ENCODE results near the gene MACIR. TPM values are rescaled to one million over a fixed set of nuclear protein-coding genes. Genes with fewer than 3 reads are reported as not detected.

MACIR gene
- total RNA-seq, 1 experiment from 2014 or later = 23.4 TPM

GRCh38 chr5:103255691-103256090, 2.9 kb upstream of the MACIR start:
- intact Hi-C loops (cut with micrococcal nuclease; ENCODE audit: unreplicated experiment) = no loop called here
- Histone ChIP-seq H3K4me3 (ENCODE audit: low read depth, low read length, poor library complexity, severe bottlenecking) (no peak overlapping the region), H3K9me3 (ENCODE audit: low read depth, low read length, poor library complexity, severe bottlenecking) (no peaks in the 10 kb centered on the region), H3K36me3 (ENCODE audit: insufficient read depth, low read length, poor library complexity, severe bottlenecking) (no peaks in the 10 kb centered on the region), H3K27ac (ENCODE audit: low read depth, low read length, poor library complexity, severe bottlenecking) (no peak overlapping the region), H3K27me3 (replicated peaks; ENCODE audit: insufficient read depth, low read depth, low read length, poor library complexity) (no peaks in the 10 kb centered on the region), H3K4me1 (ENCODE audit: insufficient read depth, low read length, poor library complexity, severe bottlenecking) (peaks cover 13% of the 10 kb centered on the region)
- CTCF ChIA-PET = interaction anchor here (1.6 kb wide), 1 partner anchor 23 kb away, joined by 4 read pairs; no protein-coding TSS in a partner anchor
- BruUV-seq (replicated peaks) = no TSS peak
- no peak for DNase-seq (ENCODE audit: low spot score)
- TF ChIP-seq EZH2 (IDR thresholded peaks at IDR 0.05; ENCODE audit: borderline replicate concordance, low read depth, low read length, poor library complexity, severe bottlenecking) (no peak), CTCF (conservative IDR thresholded peaks at IDR 0.05; ENCODE audit: low read depth, low read length) (no peak)
- POLR2A ChIA-PET (ENCODE audit: low non-redundant PET) = no interaction called here

DNA sequence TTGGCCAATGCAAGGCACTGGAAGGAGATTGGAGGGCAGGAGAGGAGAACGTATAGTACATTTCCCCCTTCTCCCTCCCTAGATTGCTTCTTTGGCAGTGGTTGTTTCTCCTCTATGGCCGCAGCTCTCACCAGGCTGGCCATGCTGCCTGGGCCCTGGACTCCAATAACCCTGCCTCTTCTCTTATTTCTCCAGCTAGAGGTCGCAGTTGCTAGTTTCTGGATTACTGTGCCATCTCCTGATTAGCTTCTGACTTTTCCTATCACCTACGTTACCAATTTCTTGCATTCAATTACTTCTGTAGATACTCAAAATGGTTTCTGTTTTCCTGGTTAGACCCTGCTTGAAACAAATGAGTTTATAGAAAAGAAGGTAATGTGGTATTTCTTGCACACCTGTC, 2.4 kb upstream of the MACIR start:
- Histone ChIP-seq H3K27me3 (replicated peaks; ENCODE audit: insufficient read depth, low read depth, low read length, poor library complexity) (no peaks in the 10 kb centered on the region), H3K9me3 (ENCODE audit: low read depth, low read length, poor library complexity, severe bottlenecking) (no peaks in the 10 kb centered on the region), H3K36me3 (ENCODE audit: insufficient read depth, low read length, poor library complexity, severe bottlenecking) (no peaks in the 10 kb centered on the region), H3K4me3 (ENCODE audit: low read depth, low read length, poor library complexity, severe bottlenecking) (no peak overlapping the region), H3K4me1 (ENCODE audit: insufficient read depth, low read length, poor library complexity, severe bottlenecking) (peaks cover 17% of the 10 kb centered on the region), H3K27ac (ENCODE audit: low read depth, low read length, poor library complexity, severe bottlenecking) (no peak overlapping the region)
- no peak for DNase-seq (ENCODE audit: low spot score)
- CTCF ChIA-PET = no interaction called here
- intact Hi-C loops (cut with micrococcal nuclease; ENCODE audit: unreplicated experiment) = no loop called here
- POLR2A ChIA-PET (ENCODE audit: low non-redundant PET) = no interaction called here
- TF ChIP-seq EZH2 (IDR thresholded peaks at IDR 0.05; ENCODE audit: borderline replicate concordance, low read depth, low read length, poor library complexity, severe bottlenecking) = no peak
- TF ChIP-seq CTCF (conservative IDR thresholded peaks at IDR 0.05; ENCODE audit: low read depth, low read length) = no peak
- BruUV-seq (replicated peaks) = no TSS peak

GRCh38 chr5:103258957-103259704, 568 bp downstream of the MACIR start:
- POLR2A ChIA-PET (ENCODE audit: low non-redundant PET) = no interaction called here
- peaks cover 38% of the 10 kb centered on the region for H3K4me1 ChIP-seq (ENCODE audit: insufficient read depth, low read length, poor library complexity, severe bottlenecking)
- no peaks in the 10 kb centered on the region for H3K9me3 ChIP-seq (ENCODE audit: low read depth, low read length, poor library complexity, severe bottlenecking)
- BruUV-seq (replicated peaks) = no TSS peak
- no peaks in the 10 kb centered on the region for H3K36me3 ChIP-seq (ENCODE audit: insufficient read depth, low read length, poor library complexity, severe bottlenecking)
- no peak for TF ChIP-seq CTCF (conservative IDR thresholded peaks at IDR 0.05; ENCODE audit: low read depth, low read length)
- no peak for TF ChIP-seq EZH2 (IDR thresholded peaks at IDR 0.05; ENCODE audit: borderline replicate concordance, low read depth, low read length, poor library complexity, severe bottlenecking)
- H3K27me3 ChIP-seq (replicated peaks; ENCODE audit: insufficient read depth, low read depth, low read length, poor library complexity) = no peaks in the 10 kb centered on the region
- peak; percentile 80 for DNase-seq (ENCODE audit: low spot score)
- CTCF ChIA-PET = interaction anchor here (0.6 kb wide), 2 partner anchors 300 to 667 kb away, joined by 3 read pairs; no protein-coding TSS in a partner anchor
- peak overlapping the region; percentile 88 for H3K4me3 ChIP-seq (ENCODE audit: low read depth, low read length, poor library complexity, severe bottlenecking)
- peak overlapping the region; percentile 86 for H3K27ac ChIP-seq (ENCODE audit: low read depth, low read length, poor library complexity, severe bottlenecking)
- intact Hi-C loops (cut with micrococcal nuclease; ENCODE audit: unreplicated experiment) = no loop called here

Measured in A673 (cell line).